ENCODE measurements around the gene ALK.

Gene ALK

GRCh38 chr2:29606104-29607037, 315.0 kb downstream of the ALK start:
- no peak for DNase-seq

GRCh38 chr2:29603341-29603740, 318.0 kb downstream of the ALK start:
- DNase-seq, result no peak

- no peak for DNase-seq
Observed at GRCh38 chr2:29601872-29602271, 319.5 kb downstream of the ALK start.

GRCh38 chr2:29601321-29601720, 320.1 kb downstream of the ALK start:
- no peak for DNase-seq

- DNase-seq, result no peak
Observed at GRCh38 chr2:29599946-29600345, 321.4 kb downstream of the ALK start.

- no peak for DNase-seq
Observed at GRCh38 chr2:29598978-29599377, 322.4 kb downstream of the ALK start.

- DNase-seq, result no peak
Observed at GRCh38 chr2:29597035-29597434, 324.4 kb downstream of the ALK start.

- no peak for DNase-seq
Observed at GRCh38 chr2:29596584-29596983, 324.8 kb downstream of the ALK start.

- DNase-seq, result no peak
Observed at GRCh38 chr2:29591600-29591999, 329.8 kb downstream of the ALK start.

- no peak for DNase-seq
Observed at GRCh38 chr2:29590211-29590610, 331.2 kb downstream of the ALK start.

GRCh38 chr2:29589440-29590103, 331.8 kb downstream of the ALK start:
- DNase-seq, result no peak

GRCh38 chr2:29587402-29588190, 333.8 kb downstream of the ALK start:
- DNase-seq, result no peak

- DNase-seq, result no peak
Observed at GRCh38 chr2:29586919-29587318, 334.5 kb downstream of the ALK start.

- DNase-seq, result no peak
Observed at GRCh38 chr2:29583548-29584156, 337.7 kb downstream of the ALK start.

GRCh38 chr2:29583104-29583503, 338.3 kb downstream of the ALK start:
- no peak for DNase-seq

- DNase-seq, result no peak
Observed at GRCh38 chr2:29582062-29582461, 339.3 kb downstream of the ALK start.

GRCh38 chr2:29580223-29580622, 341.2 kb downstream of the ALK start:
- no peak for DNase-seq

GRCh38 chr2:29579495-29580169, 341.8 kb downstream of the ALK start:
- no peak for DNase-seq

- DNase-seq, result no peak
Observed at GRCh38 chr2:29578084-29578598, 343.2 kb downstream of the ALK start.

- DNase-seq, result no peak
Observed at GRCh38 chr2:29576231-29576630, 345.2 kb downstream of the ALK start.

- DNase-seq, result no peak
Observed at GRCh38 chr2:29575370-29575890, 346.0 kb downstream of the ALK start.

- DNase-seq, result no peak
Observed at GRCh38 chr2:29573612-29574011, 347.8 kb downstream of the ALK start.

Measured in NCI-H1436 treated with DMSO at 0.1 percent for 48 hours (cell line).